ENCODE results near the gene CKAP5.

DNA sequence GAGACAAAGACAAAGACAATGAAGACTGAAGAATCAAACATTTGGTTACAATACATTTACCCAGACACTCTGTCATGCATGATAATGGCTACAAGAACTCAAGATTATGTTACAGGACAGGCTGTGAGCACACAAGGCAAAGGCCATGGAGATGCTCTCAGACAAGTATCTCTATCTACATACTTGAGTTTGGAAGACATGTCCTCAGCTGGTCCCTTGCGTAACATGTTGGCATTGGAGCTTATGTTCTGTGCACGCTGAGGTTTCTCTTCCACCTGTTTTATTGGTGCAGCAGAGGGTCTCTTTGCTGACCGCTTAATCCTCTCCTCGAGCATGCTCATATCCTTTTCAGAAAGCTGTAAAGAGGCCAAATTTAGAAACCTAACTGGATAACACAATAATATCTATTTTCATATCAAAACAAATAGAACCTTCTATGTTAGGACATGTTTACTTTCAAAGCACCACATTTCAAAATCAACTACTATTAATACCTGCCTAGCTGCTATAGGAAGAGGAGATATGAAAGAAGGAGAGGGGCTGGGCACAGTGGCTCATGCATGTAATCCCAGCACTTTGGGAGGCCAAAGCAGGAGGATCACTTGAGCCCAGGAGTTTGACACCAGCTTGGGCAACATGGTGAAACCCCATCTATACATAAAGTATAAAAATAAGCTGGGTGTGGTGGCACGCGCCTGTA, 85.5 kb downstream of the CKAP5 start:
- TF ChIP-seq POLR2A (IDR thresholded peaks at IDR 0.05; ENCODE audit: low read length): no peak
- no peak for TF ChIP-seq GATA1 (IDR thresholded peaks at IDR 0.05; ENCODE audit: low read depth, low read length)

All from erythroblast (primary cell).